Measurements from ENCODE around the gene NCOA6.

The NCOA6 gene

DNA sequence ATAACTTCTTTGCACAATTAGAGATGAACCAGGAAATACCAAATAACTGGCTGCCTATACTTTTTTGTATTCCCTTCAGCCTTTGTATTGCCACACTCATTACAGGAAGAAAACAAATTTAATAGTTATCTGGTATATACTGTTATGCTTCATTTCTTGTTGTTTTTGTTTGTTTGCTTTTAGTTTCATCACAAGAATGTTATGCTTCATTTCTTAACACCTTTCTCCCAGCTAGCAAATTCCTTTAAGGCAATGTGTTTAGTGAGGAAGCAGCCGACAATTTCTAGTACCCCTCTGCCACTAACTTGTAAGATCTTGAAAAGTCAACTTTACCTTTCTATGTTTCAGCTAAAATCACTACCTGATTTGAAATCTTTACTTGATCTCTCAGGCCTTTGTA is 1.4 kb downstream of the NCOA6 start:
- Histone ChIP-seq H3K27ac (replicated peaks; ENCODE audit: low read length) (no peak overlapping the region), H3K23ac (ENCODE audit: low read depth, low read length, poor library complexity) (no peak overlapping the region), H3K4ac (ENCODE audit: low read length) (no peak overlapping the region), H3K14ac (ENCODE audit: low read length) (no peak overlapping the region), H3K27me3 (ENCODE audit: control insufficient read depth in 3 of 3, insufficient read depth in 3 of 3, low read depth in 1 of 3, low read length in 3 of 3) (no peaks in the 10 kb centered on the region), H2BK120ac (ENCODE audit: low read depth, low read length) (no peak overlapping the region), H4K91ac (ENCODE audit: low read depth, low read length, poor library complexity) (no peak overlapping the region), H3K4me3 (ENCODE audit: low read length in 2 of 2) (peak overlapping the region in 1 of 2 donors; percentile 97), H3K4me1 (ENCODE audit: control insufficient read depth in 2 of 2, insufficient read depth in 1 of 2, low read depth in 1 of 2, low read length in 2 of 2) (peaks cover 2 to 5% of the 10 kb centered on the region in 2 donors), H2AFZ (ENCODE audit: low read length) (no peak overlapping the region), H3K9ac (ENCODE audit: low read depth, low read length, poor library complexity) (no peak overlapping the region), H2BK5ac (ENCODE audit: low read length) (no peak overlapping the region), H3K36me3 (replicated peaks in 1 of 2; ENCODE audit: control insufficient read depth in 2 of 2, insufficient read depth in 2 of 2, low read length in 2 of 2) (peaks cover 1 to 27% of the 10 kb centered on the region in 2 donors), H3K18ac (ENCODE audit: low read length) (no peak overlapping the region), H3K79me1 (ENCODE audit: low read depth, low read length) (peaks cover 2% of the 10 kb centered on the region), H2BK15ac (ENCODE audit: low read length) (no peak overlapping the region), H3K9me3 (replicated peaks in 1 of 2; ENCODE audit: control insufficient read depth in 2 of 2, insufficient read depth in 1 of 2, low read depth in 1 of 2, low read length in 2 of 2) (peaks cover 0 to 5% of the 10 kb centered on the region in 2 donors), H4K8ac (ENCODE audit: low read depth, low read length) (no peak overlapping the region), H2AK5ac (ENCODE audit: low read depth, low read length) (no peak overlapping the region), H2BK12ac (ENCODE audit: low read length) (no peak overlapping the region), H3K4me2 (ENCODE audit: insufficient read depth, low read length, poor library complexity, severe bottlenecking) (no peak overlapping the region)
- no CpG with 5 or more reads among the region's 1 CpG for WGBS, 2 donors (ENCODE audit: extremely low coverage in 2 of 2, insufficient read length in 2 of 2, insufficient replicate concordance in 1 of 2)
- no peak for DNase-seq (ENCODE audit: low spot score)

DNA sequence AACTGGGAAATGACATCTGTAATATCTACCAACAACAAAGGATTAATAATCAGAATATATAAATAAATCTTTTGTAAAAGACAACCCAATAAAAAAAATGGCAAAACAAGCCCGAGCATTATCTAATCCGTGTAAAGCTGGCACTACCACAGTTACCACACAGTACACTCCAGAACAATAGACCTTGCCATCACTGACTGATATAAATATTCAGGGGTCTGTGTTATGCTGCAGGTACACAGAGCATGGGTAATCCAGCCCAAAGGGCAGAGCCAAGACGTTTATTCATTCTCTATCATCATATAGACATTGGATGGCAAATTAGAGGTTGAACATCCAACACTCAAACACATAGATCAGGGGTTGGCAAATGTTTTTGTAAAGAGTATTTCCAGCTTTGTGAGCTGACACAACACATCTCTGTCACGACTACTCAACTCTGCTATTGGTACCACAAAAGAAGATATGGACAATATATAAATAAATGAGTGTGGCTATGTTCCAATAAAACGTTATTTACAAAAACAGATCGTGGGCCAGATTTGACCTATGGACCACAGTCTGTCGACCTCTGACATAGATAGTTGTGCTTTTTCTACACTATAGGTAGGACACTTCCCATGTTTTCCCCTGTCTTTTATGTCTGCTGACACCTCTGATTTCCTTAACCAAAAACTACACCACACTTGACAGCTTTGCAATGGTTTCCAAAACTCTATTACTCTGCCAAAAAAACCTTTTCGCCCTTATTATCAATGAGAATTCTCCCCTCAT is 4.5 kb downstream of the NCOA6 start:
- H3K4me1 ChIP-seq (ENCODE audit: control insufficient read depth in 2 of 2, insufficient read depth in 1 of 2, low read depth in 1 of 2, low read length in 2 of 2): peaks cover 2 to 5% of the 10 kb centered on the region in 2 donors
- no CpG with 5 or more reads among the region's 8 CpGs for WGBS, 2 donors (ENCODE audit: extremely low coverage in 2 of 2, insufficient read length in 2 of 2, insufficient replicate concordance in 1 of 2)
- DNase-seq (ENCODE audit: low spot score): no peak

DNA sequence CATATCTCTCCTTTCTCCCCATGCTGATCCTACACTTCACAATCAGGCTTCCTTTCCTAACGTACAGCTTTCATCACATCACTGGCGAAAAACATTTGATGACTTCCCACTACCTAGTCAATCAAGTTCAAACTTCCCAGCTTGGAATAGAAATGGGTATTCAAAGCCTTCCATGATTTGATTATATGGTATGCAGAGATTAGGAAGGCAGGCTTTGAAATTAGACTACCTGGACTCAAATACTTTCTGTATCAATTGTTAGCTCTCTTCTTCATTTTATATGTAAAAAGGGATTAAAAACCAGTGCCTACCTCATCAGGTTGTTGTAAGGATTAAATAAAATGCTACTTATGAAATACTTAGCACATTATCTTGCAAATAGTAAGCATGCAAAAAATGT is 7.7 kb downstream of the NCOA6 start:
- Histone ChIP-seq H3K4me1 (ENCODE audit: control insufficient read depth in 2 of 2, insufficient read depth in 1 of 2, low read depth in 1 of 2, low read length in 2 of 2) (no peaks in the 10 kb centered on the region), H3K79me1 (ENCODE audit: low read depth, low read length) (peaks cover 3% of the 10 kb centered on the region), H3K9me3 (replicated peaks in 1 of 2; ENCODE audit: control insufficient read depth in 2 of 2, insufficient read depth in 1 of 2, low read depth in 1 of 2, low read length in 2 of 2) (peaks cover 0 to 9% of the 10 kb centered on the region in 2 donors), H3K4me2 (ENCODE audit: insufficient read depth, low read length, poor library complexity, severe bottlenecking) (no peak overlapping the region), H2BK120ac (ENCODE audit: low read depth, low read length) (no peak overlapping the region), H3K27ac (replicated peaks; ENCODE audit: low read length) (no peak overlapping the region), H2AK5ac (ENCODE audit: low read depth, low read length) (no peak overlapping the region), H2BK5ac (ENCODE audit: low read length) (no peak overlapping the region), H3K4me3 (ENCODE audit: low read length in 2 of 2) (no peak overlapping the region), H2BK12ac (ENCODE audit: low read length) (no peak overlapping the region), H4K91ac (ENCODE audit: low read depth, low read length, poor library complexity) (no peak overlapping the region), H3K9ac (ENCODE audit: low read depth, low read length, poor library complexity) (no peak overlapping the region), H3K18ac (ENCODE audit: low read length) (no peak overlapping the region), H2AFZ (ENCODE audit: low read length) (no peak overlapping the region), H3K36me3 (replicated peaks in 1 of 2; ENCODE audit: control insufficient read depth in 2 of 2, insufficient read depth in 2 of 2, low read length in 2 of 2) (peaks cover 1 to 15% of the 10 kb centered on the region in 2 donors), H2BK15ac (ENCODE audit: low read length) (no peak overlapping the region), H3K4ac (ENCODE audit: low read length) (no peak overlapping the region), H4K8ac (ENCODE audit: low read depth, low read length) (no peak overlapping the region), H3K23ac (ENCODE audit: low read depth, low read length, poor library complexity) (no peak overlapping the region), H3K27me3 (ENCODE audit: control insufficient read depth in 3 of 3, insufficient read depth in 3 of 3, low read depth in 1 of 3, low read length in 3 of 3) (no peaks in the 10 kb centered on the region), H3K14ac (ENCODE audit: low read length) (no peak overlapping the region)
- DNase-seq (ENCODE audit: low spot score): no peak
- no CpG with 5 or more reads among the region's 2 CpGs for WGBS, 2 donors (ENCODE audit: extremely low coverage in 2 of 2, insufficient read length in 2 of 2, insufficient replicate concordance in 1 of 2)

More for the DNA sequence above, 4.5 kb downstream of the NCOA6 start:
- H3K14ac ChIP-seq (ENCODE audit: low read length): no peak overlapping the region
- H3K9me3 ChIP-seq (replicated peaks in 1 of 2; ENCODE audit: control insufficient read depth in 2 of 2, insufficient read depth in 1 of 2, low read depth in 1 of 2, low read length in 2 of 2): peaks cover 0 to 5% of the 10 kb centered on the region in 2 donors
- no peak overlapping the region for H2BK120ac ChIP-seq (ENCODE audit: low read depth, low read length)
- H3K4me3 ChIP-seq (ENCODE audit: low read length in 2 of 2): no peak overlapping the region
- H2BK12ac ChIP-seq (ENCODE audit: low read length): no peak overlapping the region
- H3K4ac ChIP-seq (ENCODE audit: low read length): no peak overlapping the region
- H3K79me1 ChIP-seq (ENCODE audit: low read depth, low read length): peaks cover 2% of the 10 kb centered on the region
- peaks cover 1 to 27% of the 10 kb centered on the region in 2 donors for H3K36me3 ChIP-seq (replicated peaks in 1 of 2; ENCODE audit: control insufficient read depth in 2 of 2, insufficient read depth in 2 of 2, low read length in 2 of 2)
- no peak overlapping the region for H3K27ac ChIP-seq (replicated peaks; ENCODE audit: low read length)
- H3K27me3 ChIP-seq (ENCODE audit: control insufficient read depth in 3 of 3, insufficient read depth in 3 of 3, low read depth in 1 of 3, low read length in 3 of 3): no peaks in the 10 kb centered on the region
- H2BK15ac ChIP-seq (ENCODE audit: low read length): no peak overlapping the region
- no peak overlapping the region for H3K4me2 ChIP-seq (ENCODE audit: insufficient read depth, low read length, poor library complexity, severe bottlenecking)
- no peak overlapping the region for H3K9ac ChIP-seq (ENCODE audit: low read depth, low read length, poor library complexity)
- no peak overlapping the region for H2AFZ ChIP-seq (ENCODE audit: low read length)
- H3K23ac ChIP-seq (ENCODE audit: low read depth, low read length, poor library complexity): no peak overlapping the region
- no peak overlapping the region for H3K18ac ChIP-seq (ENCODE audit: low read length)
- H4K91ac ChIP-seq (ENCODE audit: low read depth, low read length, poor library complexity): no peak overlapping the region
- H2BK5ac ChIP-seq (ENCODE audit: low read length): no peak overlapping the region
- no peak overlapping the region for H4K8ac ChIP-seq (ENCODE audit: low read depth, low read length)
- H2AK5ac ChIP-seq (ENCODE audit: low read depth, low read length): no peak overlapping the region

DNA sequence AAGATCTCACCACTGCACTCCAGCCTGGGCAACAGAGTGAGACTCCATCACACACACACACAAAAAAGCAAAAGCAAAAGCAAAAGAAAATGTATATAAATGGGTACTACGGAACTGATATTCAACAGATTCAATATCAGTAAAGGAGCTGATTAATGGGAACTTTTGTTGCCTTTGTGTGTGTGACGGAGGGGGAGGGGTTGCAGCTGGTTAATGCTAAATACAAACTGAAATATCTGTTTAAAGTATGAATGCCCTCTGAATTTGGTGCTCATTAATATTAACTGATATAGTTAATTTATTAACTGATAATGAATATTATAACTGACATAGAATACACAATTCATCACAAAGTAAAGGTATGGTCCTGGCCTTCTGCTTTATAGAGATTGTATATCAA is 8.4 kb downstream of the NCOA6 start:
- Histone ChIP-seq H2AK5ac (ENCODE audit: low read depth, low read length) (no peak overlapping the region), H4K8ac (ENCODE audit: low read depth, low read length) (no peak overlapping the region), H3K4ac (ENCODE audit: low read length) (no peak overlapping the region), H3K4me3 (ENCODE audit: low read length in 2 of 2) (no peak overlapping the region), H3K4me1 (ENCODE audit: control insufficient read depth in 2 of 2, insufficient read depth in 1 of 2, low read depth in 1 of 2, low read length in 2 of 2) (no peaks in the 10 kb centered on the region), H3K14ac (ENCODE audit: low read length) (no peak overlapping the region), H2AFZ (ENCODE audit: low read length) (no peak overlapping the region), H3K23ac (ENCODE audit: low read depth, low read length, poor library complexity) (no peak overlapping the region), H3K4me2 (ENCODE audit: insufficient read depth, low read length, poor library complexity, severe bottlenecking) (no peak overlapping the region), H3K36me3 (replicated peaks in 1 of 2; ENCODE audit: control insufficient read depth in 2 of 2, insufficient read depth in 2 of 2, low read length in 2 of 2) (peaks cover 0 to 8% of the 10 kb centered on the region in 2 donors), H3K27ac (replicated peaks; ENCODE audit: low read length) (no peak overlapping the region), H2BK15ac (ENCODE audit: low read length) (no peak overlapping the region), H3K79me1 (ENCODE audit: low read depth, low read length) (peaks cover 3% of the 10 kb centered on the region), H4K91ac (ENCODE audit: low read depth, low read length, poor library complexity) (no peak overlapping the region), H3K27me3 (ENCODE audit: control insufficient read depth in 3 of 3, insufficient read depth in 3 of 3, low read depth in 1 of 3, low read length in 3 of 3) (no peaks in the 10 kb centered on the region), H3K9ac (ENCODE audit: low read depth, low read length, poor library complexity) (no peak overlapping the region), H3K9me3 (replicated peaks in 1 of 2; ENCODE audit: control insufficient read depth in 2 of 2, insufficient read depth in 1 of 2, low read depth in 1 of 2, low read length in 2 of 2) (peaks cover 0 to 4% of the 10 kb centered on the region in 2 donors), H2BK5ac (ENCODE audit: low read length) (no peak overlapping the region), H2BK120ac (ENCODE audit: low read depth, low read length) (no peak overlapping the region), H3K18ac (ENCODE audit: low read length) (no peak overlapping the region), H2BK12ac (ENCODE audit: low read length) (no peak overlapping the region)
- no peak for DNase-seq (ENCODE audit: low spot score)
- no CpG with 5 or more reads among the region's 2 CpGs for WGBS, 2 donors (ENCODE audit: extremely low coverage in 2 of 2, insufficient read length in 2 of 2, insufficient replicate concordance in 1 of 2)
